ENCODE data around the gene PATL2.

- TF ChIP-seq ZNF8 (CRISPR knock-in tag; IDR thresholded peaks at IDR 0.05) (no peak), ISL1 (CRISPR knock-in tag; IDR thresholded peaks at IDR 0.05) (no peak), BACH2 (CRISPR knock-in tag; IDR thresholded peaks at IDR 0.05; ENCODE audit: borderline replicate concordance) (no peak), CSDC2 (CRISPR knock-in tag; IDR thresholded peaks at IDR 0.05) (no peak), ESRRG (CRISPR knock-in tag; IDR thresholded peaks at IDR 0.05) (no peak), POU6F1 (CRISPR knock-in tag; IDR thresholded peaks at IDR 0.05; ENCODE audit: borderline replicate concordance, low read depth) (no peak), ARNTL (CRISPR knock-in tag; IDR thresholded peaks at IDR 0.05; ENCODE audit: borderline replicate concordance, low read depth) (no peak), TOX (CRISPR knock-in tag; IDR thresholded peaks at IDR 0.05; ENCODE audit: borderline replicate concordance) (no peak), ZFP3 (CRISPR knock-in tag; IDR thresholded peaks at IDR 0.05) (no peak), GLIS3 (CRISPR knock-in tag; IDR thresholded peaks at IDR 0.05) (no peak), ZNF70 (CRISPR knock-in tag; IDR thresholded peaks at IDR 0.05) (no peak)
Observed at GRCh38 chr15:44668921-44669320, 42.2 kb downstream of the PATL2 start.

Measured in SK-N-SH treated with all-trans-retinoic acid at 6 μM for 48 hours (cell line).